ENCODE results near the gene PYGL.
A peak's percentile ranks its signal among the peaks of the same experiment; 100 is the strongest.

DNA sequence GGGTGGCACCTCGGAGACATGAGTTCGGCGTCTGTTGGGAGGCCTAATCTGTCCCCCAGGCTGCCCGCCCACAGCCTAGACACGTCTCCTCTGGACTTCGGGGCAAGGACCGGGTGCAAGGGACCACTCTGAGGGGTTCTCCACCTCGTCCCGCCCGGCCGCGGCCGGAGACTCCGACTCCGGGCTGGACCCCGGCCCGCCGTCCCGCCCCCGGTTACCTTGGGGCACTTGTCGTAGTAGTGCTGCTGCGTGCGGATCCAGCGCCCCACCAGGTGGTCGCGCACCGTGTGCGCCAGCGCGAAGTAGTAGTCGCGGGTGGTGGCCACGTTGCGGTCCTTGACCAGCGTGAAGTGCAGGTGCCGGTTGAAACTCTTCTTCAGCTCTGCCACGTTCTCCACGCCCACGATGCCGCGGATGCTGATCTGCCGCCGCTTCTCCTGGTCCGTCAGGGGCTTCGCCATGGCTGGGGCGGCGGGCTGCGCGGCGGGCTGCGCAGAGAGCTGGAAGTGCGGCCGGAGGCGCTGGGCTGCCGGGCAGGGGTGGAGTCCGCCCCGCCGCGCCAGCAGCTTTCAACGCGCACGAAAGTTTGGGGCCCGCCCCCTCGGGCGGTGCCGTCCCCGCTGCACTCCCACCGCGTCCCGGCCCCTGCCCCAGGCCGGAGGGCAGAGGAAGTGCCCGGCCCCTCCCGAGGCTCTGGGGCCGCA is at the start of gene PYGL:
- TF ChIP-seq, protein P1, sequence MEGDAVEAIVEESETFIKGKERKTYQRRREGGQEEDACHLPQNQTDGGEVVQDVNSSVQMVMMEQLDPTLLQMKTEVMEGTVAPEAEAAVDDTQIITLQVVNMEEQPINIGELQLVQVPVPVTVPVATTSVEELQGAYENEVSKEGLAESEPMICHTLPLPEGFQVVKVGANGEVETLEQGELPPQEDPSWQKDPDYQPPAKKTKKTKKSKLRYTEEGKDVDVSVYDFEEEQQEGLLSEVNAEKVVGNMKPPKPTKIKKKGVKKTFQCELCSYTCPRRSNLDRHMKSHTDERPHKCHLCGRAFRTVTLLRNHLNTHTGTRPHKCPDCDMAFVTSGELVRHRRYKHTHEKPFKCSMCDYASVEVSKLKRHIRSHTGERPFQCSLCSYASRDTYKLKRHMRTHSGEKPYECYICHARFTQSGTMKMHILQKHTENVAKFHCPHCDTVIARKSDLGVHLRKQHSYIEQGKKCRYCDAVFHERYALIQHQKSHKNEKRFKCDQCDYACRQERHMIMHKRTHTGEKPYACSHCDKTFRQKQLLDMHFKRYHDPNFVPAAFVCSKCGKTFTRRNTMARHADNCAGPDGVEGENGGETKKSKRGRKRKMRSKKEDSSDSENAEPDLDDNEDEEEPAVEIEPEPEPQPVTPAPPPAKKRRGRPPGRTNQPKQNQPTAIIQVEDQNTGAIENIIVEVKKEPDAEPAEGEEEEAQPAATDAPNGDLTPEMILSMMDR (conservative IDR thresholded peaks at IDR 0.05; ENCODE audit: low read depth in 2 of 2) = no peak
- peak; percentile 81; the same call in 1 of the 2 replicates for TF ChIP-seq POLR2AphosphoS5 (IDR thresholded peaks at IDR 0.05; ENCODE audit: low read depth)
- no peak for TF ChIP-seq EZH2 (IDR thresholded peaks at IDR 0.05; ENCODE audit: low read depth, unreplicated experiment)
- TF ChIP-seq, protein P2, sequence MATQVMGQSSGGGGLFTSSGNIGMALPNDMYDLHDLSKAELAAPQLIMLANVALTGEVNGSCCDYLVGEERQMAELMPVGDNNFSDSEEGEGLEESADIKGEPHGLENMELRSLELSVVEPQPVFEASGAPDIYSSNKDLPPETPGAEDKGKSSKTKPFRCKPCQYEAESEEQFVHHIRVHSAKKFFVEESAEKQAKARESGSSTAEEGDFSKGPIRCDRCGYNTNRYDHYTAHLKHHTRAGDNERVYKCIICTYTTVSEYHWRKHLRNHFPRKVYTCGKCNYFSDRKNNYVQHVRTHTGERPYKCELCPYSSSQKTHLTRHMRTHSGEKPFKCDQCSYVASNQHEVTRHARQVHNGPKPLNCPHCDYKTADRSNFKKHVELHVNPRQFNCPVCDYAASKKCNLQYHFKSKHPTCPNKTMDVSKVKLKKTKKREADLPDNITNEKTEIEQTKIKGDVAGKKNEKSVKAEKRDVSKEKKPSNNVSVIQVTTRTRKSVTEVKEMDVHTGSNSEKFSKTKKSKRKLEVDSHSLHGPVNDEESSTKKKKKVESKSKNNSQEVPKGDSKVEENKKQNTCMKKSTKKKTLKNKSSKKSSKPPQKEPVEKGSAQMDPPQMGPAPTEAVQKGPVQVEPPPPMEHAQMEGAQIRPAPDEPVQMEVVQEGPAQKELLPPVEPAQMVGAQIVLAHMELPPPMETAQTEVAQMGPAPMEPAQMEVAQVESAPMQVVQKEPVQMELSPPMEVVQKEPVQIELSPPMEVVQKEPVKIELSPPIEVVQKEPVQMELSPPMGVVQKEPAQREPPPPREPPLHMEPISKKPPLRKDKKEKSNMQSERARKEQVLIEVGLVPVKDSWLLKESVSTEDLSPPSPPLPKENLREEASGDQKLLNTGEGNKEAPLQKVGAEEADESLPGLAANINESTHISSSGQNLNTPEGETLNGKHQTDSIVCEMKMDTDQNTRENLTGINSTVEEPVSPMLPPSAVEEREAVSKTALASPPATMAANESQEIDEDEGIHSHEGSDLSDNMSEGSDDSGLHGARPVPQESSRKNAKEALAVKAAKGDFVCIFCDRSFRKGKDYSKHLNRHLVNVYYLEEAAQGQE (IDR thresholded peaks at IDR 0.05; ENCODE audit: unreplicated experiment) = no peak
- no peak for TF ChIP-seq EZH2phosphoT487 (IDR thresholded peaks at IDR 0.05; ENCODE audit: unreplicated experiment)
- TF ChIP-seq JUNB (IDR thresholded peaks at IDR 0.05; ENCODE audit: unreplicated experiment) = no peak
- TF ChIP-seq ETS1 (IDR thresholded peaks at IDR 0.05) = no peak

All from GM23338 (cell line).